GM12874 (cell line): Measurements from ENCODE around the gene LINGO1.

Experiments
- CTCF ChIP-seq: IDR thresholded peaks from 2 replicates; pipeline ENCODE4 v1.5.1; 2011; ENCODE audit warnings: low read depth, mild to moderate bottlenecking, control low read depth, low read length, moderate library complexity; ENCODE audit not compliant: insufficient read depth

The LINGO1 gene

GRCh38 chr15:77632534-77633133 is at the start of gene LINGO1:
Gene LINGO1 (minus strand): TSS chr15:77632912. CDS start chr15:77632315, 597 bp downstream.
- no peak for TF ChIP-seq CTCF

GRCh38 chr15:77681362-77681761 is 48.6 kb upstream of the LINGO1 start:
- no peak for TF ChIP-seq CTCF

GRCh38 chr15:77676569-77677375 is 44.1 kb upstream of the LINGO1 start:
- no peak for TF ChIP-seq CTCF

GRCh38 chr15:77675806-77676415 is 43.2 kb upstream of the LINGO1 start:
- no peak for TF ChIP-seq CTCF

GRCh38 chr15:77674327-77674726 is 41.6 kb upstream of the LINGO1 start:
- TF ChIP-seq CTCF, result no peak

- no peak for TF ChIP-seq CTCF
Observed at GRCh38 chr15:77673866-77674265, 41.2 kb upstream of the LINGO1 start.

- TF ChIP-seq CTCF, result no peak
Observed at GRCh38 chr15:77672135-77672534, 39.4 kb upstream of the LINGO1 start.
